GM12892 (cell line): ENCODE measurements around the gene TSNAXIP1.

Experiments
- POLR2A ChIP-seq: IDR thresholded peaks from 2 replicates; pipeline ENCODE4 v1.6.1; 2011; ENCODE audit warnings: low read depth, low read length, control low read depth
- POLR2AphosphoS5 ChIP-seq: IDR thresholded peaks from 2 replicates; pipeline ENCODE4 v1.6.1; 2011; ENCODE audit warnings: low read depth, low read length, control low read depth
- TAF1 ChIP-seq: IDR thresholded peaks from 2 replicates; pipeline ENCODE4 v1.6.1; 2011; ENCODE audit warnings: low read depth, mild to moderate bottlenecking, control low read depth, low read length, borderline replicate concordance

GRCh38 chr16:67825119-67825518, 18.4 kb downstream of the TSNAXIP1 start:
- TF ChIP-seq POLR2AphosphoS5 (no peak), POLR2A (no peak), TAF1 (no peak)
